Measurements from ENCODE around the gene ULK4.
"Not testable (repeated sequence)": the region's sequence is repeated elsewhere in the genome, so short reads cannot be mapped to it uniquely, and the experiment has no call there.

- TF ChIP-seq, protein P1, sequence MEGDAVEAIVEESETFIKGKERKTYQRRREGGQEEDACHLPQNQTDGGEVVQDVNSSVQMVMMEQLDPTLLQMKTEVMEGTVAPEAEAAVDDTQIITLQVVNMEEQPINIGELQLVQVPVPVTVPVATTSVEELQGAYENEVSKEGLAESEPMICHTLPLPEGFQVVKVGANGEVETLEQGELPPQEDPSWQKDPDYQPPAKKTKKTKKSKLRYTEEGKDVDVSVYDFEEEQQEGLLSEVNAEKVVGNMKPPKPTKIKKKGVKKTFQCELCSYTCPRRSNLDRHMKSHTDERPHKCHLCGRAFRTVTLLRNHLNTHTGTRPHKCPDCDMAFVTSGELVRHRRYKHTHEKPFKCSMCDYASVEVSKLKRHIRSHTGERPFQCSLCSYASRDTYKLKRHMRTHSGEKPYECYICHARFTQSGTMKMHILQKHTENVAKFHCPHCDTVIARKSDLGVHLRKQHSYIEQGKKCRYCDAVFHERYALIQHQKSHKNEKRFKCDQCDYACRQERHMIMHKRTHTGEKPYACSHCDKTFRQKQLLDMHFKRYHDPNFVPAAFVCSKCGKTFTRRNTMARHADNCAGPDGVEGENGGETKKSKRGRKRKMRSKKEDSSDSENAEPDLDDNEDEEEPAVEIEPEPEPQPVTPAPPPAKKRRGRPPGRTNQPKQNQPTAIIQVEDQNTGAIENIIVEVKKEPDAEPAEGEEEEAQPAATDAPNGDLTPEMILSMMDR (conservative IDR thresholded peaks at IDR 0.05 in 1 of 2, IDR thresholded peaks at IDR 0.05 in 1 of 2; ENCODE audit: low read depth in 1 of 2, low read length in 2 of 2), result not testable (repeated sequence)
- not testable (repeated sequence) for TF ChIP-seq EZH2 (IDR thresholded peaks at IDR 0.05; ENCODE audit: low read length, missing control alignments)
These were observed 591.0 kb downstream of the ULK4 start for GRCh38 chr3:41370765-41371535.
